Peyer's patch (tissue), 4 donors: Measurements from ENCODE around the gene RBM6.

Experiments used
- POLR2A ChIP-seq, 2 donors: fragments of 450-650 bp; IDR thresholded peaks; one replicate each; pipeline ENCODE4 v1.5.1; 2017; ENCODE audit warnings: antibody characterized with exemption in 2 of 2, mild to moderate bottlenecking in 2 of 2, moderate library complexity in 2 of 2
- TF ChIP-seq, protein P1 (sequence below), 6 experiments: fragments of 450-650 bp in 4 of 6; fragments of 200-600 bp in 2 of 6; sonication (generic) in 1 of 6; IDR thresholded peaks; one replicate each; pipeline ENCODE4 v1.5.1; 2017 to 2019; ENCODE audit warnings: antibody characterized with exemption in 6 of 6, mild to moderate bottlenecking in 3 of 6, moderate library complexity in 1 of 6

DNA sequence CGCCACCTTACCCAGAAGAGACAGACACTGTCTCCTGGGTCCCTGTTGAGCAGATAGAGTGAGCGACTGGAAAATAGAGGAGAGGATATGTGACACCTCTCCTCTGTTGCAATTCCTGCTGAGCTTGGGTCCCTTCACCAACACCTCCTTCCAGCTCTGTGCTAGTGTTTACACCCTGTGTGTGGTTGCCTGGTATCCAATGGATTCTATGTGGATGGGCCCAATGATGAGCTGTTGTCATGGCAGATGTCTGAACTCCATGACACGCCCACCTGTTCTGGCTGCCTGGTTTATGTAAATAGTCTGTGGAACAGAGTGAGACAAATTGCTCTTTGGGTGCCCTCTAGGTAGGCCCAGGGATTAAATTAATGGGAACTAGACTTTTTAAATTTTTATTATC, 172.5 kb downstream of the RBM6 start:
- TF ChIP-seq, protein P1, sequence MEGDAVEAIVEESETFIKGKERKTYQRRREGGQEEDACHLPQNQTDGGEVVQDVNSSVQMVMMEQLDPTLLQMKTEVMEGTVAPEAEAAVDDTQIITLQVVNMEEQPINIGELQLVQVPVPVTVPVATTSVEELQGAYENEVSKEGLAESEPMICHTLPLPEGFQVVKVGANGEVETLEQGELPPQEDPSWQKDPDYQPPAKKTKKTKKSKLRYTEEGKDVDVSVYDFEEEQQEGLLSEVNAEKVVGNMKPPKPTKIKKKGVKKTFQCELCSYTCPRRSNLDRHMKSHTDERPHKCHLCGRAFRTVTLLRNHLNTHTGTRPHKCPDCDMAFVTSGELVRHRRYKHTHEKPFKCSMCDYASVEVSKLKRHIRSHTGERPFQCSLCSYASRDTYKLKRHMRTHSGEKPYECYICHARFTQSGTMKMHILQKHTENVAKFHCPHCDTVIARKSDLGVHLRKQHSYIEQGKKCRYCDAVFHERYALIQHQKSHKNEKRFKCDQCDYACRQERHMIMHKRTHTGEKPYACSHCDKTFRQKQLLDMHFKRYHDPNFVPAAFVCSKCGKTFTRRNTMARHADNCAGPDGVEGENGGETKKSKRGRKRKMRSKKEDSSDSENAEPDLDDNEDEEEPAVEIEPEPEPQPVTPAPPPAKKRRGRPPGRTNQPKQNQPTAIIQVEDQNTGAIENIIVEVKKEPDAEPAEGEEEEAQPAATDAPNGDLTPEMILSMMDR (IDR thresholded peaks at IDR 0.05), result no peak
- no peak for TF ChIP-seq POLR2A (IDR thresholded peaks at IDR 0.05)
